Activated naive CD4-positive, alpha-beta T cell (primary cell): ENCODE data around the gene EID1.
"Not testable (repeated sequence)": the region's sequence is repeated elsewhere in the genome, so short reads cannot be mapped to it uniquely, and the experiment has no call there.

Experiments used
- DNase-seq, 4 experiments: peaks; one replicate each; lab custom pipeline; 2025; lab: John Stamatoyannopoulos, UW

Gene EID1

DNA sequence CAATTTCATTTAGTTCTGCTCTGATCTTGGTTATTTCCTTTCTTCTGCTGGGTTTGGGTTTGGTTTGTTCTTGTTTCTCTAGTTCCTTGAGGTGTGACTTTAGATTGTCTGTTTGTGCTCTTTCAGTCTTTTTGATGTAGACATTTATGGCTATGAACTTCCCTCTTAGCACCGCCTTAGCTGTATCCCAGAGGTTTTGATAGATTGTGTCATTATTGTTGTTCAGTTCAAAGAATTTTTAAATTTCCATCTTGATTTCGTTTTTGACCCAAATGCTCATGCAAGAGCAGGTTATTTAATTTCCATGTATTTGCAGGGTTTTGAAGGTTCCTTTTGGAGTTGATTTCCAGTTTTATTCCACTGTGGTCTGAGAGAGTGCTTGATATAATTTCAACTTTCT lies 32.6 kb downstream of the EID1 start:
- DNase-seq, result not testable (repeated sequence)

- DNase-seq, result no peak
Measured at GRCh38 chr15:48913141-48913540, 35.2 kb downstream of the EID1 start.

DNA sequence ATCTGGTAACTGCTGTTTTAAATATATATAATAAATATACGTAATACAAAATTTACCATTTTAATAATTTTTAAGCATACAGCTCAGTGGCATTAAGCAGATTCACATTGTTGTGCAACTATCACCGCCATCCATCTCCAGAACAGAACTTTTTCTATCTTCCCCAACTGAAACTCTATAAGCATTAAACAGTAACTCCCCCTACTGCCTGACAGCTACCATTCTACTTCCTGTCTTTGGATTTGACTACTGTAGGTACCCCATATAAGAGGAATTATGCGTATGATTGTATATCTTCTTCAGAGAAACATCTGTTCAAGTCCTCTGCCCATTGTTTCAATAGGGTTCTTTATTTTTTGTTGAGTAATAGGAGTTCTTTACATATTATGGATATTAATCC lies 36.8 kb downstream of the EID1 start:
- no peak for DNase-seq

- no peak for DNase-seq
Measured at GRCh38 chr15:48915861-48916260, 37.9 kb downstream of the EID1 start.

GRCh38 chr15:48916721-48917120 lies 38.8 kb downstream of the EID1 start:
- DNase-seq, result no peak

DNA sequence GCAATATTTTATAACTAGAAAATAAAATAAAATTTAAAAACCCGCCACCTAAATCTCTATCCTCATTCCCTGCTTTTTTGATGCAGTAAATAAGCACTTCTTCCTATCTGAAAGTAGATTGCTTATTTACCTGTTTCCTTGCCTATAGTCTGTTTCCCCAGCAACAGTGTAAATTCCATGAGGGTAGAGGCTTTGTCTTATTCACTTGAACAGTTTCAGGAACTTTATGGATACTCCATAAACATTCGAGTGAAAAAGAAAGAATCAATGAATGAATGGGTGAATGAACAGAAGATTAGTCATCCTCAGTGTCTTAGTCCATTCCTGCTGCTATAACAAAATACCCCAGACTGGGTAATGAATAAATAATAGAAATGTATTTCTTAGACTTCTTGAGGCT lies 44.1 kb downstream of the EID1 start:
- DNase-seq, result no peak

GRCh38 chr15:48924528-48925393 lies 46.8 kb downstream of the EID1 start:
- no peak for DNase-seq

DNA sequence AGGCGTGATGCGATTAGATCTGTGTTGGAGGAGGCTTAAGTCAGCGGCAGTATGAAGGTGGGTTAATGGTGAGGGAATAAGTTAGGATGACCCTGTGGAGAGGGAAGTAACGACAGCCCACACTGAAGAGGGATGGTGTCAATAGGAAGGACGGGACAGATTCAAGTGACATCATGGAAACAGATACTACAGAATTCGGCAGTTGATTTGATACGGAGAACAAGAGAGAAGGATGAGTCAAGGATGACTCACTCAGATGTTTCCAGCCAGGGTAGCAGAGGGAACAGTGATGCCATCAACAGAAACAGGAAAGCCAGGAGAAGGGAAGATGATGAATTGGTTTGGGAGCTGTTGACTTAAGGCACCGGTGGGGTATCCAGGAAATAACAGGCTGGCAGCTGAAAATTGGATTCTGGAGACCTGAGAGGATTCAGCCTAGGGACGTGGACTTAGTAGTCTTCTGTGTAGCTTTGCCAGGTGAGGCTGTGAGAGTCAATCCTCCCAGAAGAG lies 47.8 kb downstream of the EID1 start:
- DNase-seq, result no peak

DNA sequence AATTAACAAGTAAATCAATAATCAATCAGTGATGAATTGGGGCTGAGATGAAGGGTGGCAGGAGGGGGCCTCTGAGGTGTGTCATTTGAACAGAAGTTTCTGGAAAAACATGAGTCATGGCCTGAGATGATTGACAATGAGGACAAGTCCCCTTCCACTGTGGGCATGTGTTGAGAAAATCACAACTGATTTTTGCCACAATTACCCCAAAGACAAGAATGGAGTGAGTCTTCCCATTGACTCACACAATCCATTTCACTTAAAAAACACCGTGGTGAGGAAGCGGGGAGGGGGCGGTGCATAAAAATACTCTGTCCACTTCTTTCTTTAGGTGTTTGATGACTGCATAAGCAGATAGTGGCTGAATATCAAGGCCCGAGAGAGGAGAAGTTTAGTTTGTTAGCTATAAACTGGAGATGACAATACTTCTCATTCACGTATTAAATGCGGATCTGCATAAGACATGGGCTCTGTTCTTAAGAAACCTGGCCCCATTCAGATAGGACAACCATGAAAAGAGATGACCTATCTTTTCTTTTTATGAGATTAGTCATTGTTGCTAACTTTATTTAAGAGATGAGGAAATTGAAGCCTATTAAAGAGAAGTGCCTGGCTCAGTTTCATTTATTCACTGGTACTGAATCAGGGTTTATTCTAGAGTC lies 51.1 kb downstream of the EID1 start:
- DNase-seq, result no peak

GRCh38 chr15:48929661-48930060 lies 51.7 kb downstream of the EID1 start:
- DNase-seq, result no peak
